ENCODE data around the gene RIPK1. TPM values are rescaled to one million over a fixed set of nuclear protein-coding genes. Genes with fewer than 3 reads are reported as not detected.
A peak's percentile ranks its signal among the peaks of the same experiment; 100 is the strongest.
"Not testable (repeated sequence)": the region's sequence is repeated elsewhere in the genome, so short reads cannot be mapped to it uniquely, and the experiment has no call there.

RIPK1 gene
- total RNA-seq, 1 donor from 2014 or later = 26.3 TPM

GRCh38 chr6:3023663-3024483 lies 44.4 kb upstream of the RIPK1 start:
- Histone ChIP-seq H3K27me3 (ENCODE audit: low read depth) (no peaks in the 10 kb centered on the region), H3K27ac (peak overlapping the region; percentile 92), H3K4me1 (peaks cover 38% of the 10 kb centered on the region), H3K4me3 (peak overlapping the region; percentile 65), H3K36me3 (peaks cover 12% of the 10 kb centered on the region), H3K9me3 (no peaks in the 10 kb centered on the region)
- peak; percentile 94 for DNase-seq
- peak; percentile 95 to 97 for ATAC-seq
- TF ChIP-seq, protein P1, sequence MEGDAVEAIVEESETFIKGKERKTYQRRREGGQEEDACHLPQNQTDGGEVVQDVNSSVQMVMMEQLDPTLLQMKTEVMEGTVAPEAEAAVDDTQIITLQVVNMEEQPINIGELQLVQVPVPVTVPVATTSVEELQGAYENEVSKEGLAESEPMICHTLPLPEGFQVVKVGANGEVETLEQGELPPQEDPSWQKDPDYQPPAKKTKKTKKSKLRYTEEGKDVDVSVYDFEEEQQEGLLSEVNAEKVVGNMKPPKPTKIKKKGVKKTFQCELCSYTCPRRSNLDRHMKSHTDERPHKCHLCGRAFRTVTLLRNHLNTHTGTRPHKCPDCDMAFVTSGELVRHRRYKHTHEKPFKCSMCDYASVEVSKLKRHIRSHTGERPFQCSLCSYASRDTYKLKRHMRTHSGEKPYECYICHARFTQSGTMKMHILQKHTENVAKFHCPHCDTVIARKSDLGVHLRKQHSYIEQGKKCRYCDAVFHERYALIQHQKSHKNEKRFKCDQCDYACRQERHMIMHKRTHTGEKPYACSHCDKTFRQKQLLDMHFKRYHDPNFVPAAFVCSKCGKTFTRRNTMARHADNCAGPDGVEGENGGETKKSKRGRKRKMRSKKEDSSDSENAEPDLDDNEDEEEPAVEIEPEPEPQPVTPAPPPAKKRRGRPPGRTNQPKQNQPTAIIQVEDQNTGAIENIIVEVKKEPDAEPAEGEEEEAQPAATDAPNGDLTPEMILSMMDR (IDR thresholded peaks at IDR 0.05) = no peak
- intact Hi-C loops (cut with DNase I) = no loop called here

- Histone ChIP-seq H3K4me1 (peaks cover 34% of the 10 kb centered on the region), H3K36me3 (no peaks in the 10 kb centered on the region), H3K4me3 (no peak overlapping the region), H3K9me3 (no peaks in the 10 kb centered on the region), H3K27ac (peak overlapping the region; percentile 64), H3K27me3 (ENCODE audit: low read depth) (no peaks in the 10 kb centered on the region)
- intact Hi-C loops (cut with DNase I) = no loop called here
- DNase-seq (no peak), ATAC-seq (peak in 1 of 2 donors; percentile 21)
- TF ChIP-seq, protein P1 (IDR thresholded peaks at IDR 0.05) = no peak
These were observed 41.3 kb upstream of the RIPK1 start for GRCh38 chr6:3026791-3027626.

- H3K9me3 ChIP-seq; intact Hi-C loops (cut with DNase I); DNase-seq; H3K36me3 ChIP-seq; H3K4me3 ChIP-seq; H3K27ac ChIP-seq; H3K27me3 ChIP-seq (ENCODE audit: low read depth); ATAC-seq: not testable (repeated sequence)
- peaks cover 30% of the 10 kb centered on the region for H3K4me1 ChIP-seq
These were observed 40.1 kb upstream of the RIPK1 start for GRCh38 chr6:3028156-3028555.

DNA sequence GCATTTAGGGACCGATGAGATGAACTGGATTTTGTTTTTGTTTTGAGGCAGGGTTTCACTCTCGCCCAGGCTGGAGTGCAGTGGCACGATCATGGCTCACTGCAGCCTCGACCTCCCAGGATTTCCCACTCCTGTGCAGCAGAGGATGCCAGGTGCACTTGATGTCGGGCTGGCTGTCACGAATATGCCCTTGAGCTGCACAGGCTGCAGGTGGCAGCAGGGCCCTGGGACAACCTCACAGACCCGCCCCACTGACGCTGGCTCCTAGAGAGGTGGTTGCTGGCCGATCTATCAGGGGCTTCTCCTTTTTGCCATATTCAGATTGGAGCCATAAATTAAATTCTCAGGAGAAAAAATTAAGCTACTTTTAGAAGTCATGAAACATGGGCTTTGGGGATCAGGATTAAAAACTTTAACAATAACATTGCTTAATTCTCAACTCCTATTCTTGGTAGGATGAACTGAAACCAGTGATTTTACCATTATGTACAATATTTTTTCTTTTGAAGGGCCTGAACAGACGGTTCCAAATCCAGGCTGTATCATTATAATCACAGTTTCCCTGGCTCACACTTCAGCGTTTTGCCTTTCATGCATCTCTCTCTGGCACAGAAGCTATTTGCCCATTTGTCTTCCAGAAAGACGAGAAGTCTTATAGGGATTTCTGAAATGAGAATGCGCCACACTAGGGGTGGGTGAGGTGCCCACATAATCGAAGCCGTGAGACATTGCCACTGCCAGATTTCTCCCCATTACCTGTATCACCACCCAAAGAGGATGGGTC lies 36.2 kb upstream of the RIPK1 start:
- Histone ChIP-seq H3K36me3 (no peaks in the 10 kb centered on the region), H3K9me3 (no peaks in the 10 kb centered on the region), H3K4me1 (peaks cover 4% of the 10 kb centered on the region), H3K27me3 (ENCODE audit: low read depth) (no peaks in the 10 kb centered on the region), H3K4me3 (no peak overlapping the region), H3K27ac (no peak overlapping the region)
- TF ChIP-seq, protein P1 (IDR thresholded peaks at IDR 0.05) = no peak
- DNase-seq (no peak), ATAC-seq (peak; percentile 64 to 74)
- intact Hi-C loops (cut with DNase I) = no loop called here

DNA sequence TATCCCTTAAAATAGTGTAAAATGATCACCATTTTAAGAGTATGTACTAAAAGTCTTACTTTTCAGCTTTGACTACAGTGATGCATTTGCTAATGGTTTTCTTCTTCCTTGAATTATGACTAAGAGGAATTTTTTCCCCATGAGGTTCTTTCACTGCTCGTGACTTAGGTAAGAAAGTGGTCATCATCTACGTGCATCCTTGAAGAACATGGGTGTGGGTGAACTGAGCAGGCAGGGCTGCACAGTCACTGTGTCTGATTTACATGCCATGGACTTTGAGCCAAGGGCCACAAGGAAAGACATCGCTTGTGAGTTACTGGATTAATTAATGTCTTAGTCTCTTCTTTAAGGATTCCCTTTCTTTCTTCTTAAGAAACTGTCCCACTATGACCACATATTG lies 35.3 kb upstream of the RIPK1 start:
- Histone ChIP-seq H3K4me3 (no peak overlapping the region), H3K27ac (no peak overlapping the region), H3K4me1 (peaks cover 6% of the 10 kb centered on the region), H3K27me3 (ENCODE audit: low read depth) (no peaks in the 10 kb centered on the region), H3K9me3 (no peaks in the 10 kb centered on the region), H3K36me3 (no peaks in the 10 kb centered on the region)
- intact Hi-C loops (cut with DNase I) = no loop called here
- TF ChIP-seq, protein P1 (IDR thresholded peaks at IDR 0.05) = no peak
- no peak for ATAC-seq
- no peak for DNase-seq
